Right lobe of liver (tissue), 4 donors: ENCODE measurements around the gene MX2.

Source experiments
- CTCF ChIP-seq, 4 donors: fragments of 200-600 bp in 3 of 4; fragments of 450-650 bp in 1 of 4; IDR thresholded peaks; one replicate each; pipeline versions ENCODE4 v1.5.1 to v1.8.0; 2016 to 2022; ENCODE audit warnings: antibody characterized with exemption in 4 of 4, mild to moderate bottlenecking in 2 of 4
- POLR2A ChIP-seq: fragments of 450-650 bp; IDR thresholded peaks from one replicate; pipeline ENCODE4 v1.6.1; 2017; ENCODE audit warnings: antibody characterized with exemption, mild to moderate bottlenecking
- donor health status: DM: no; HTN: no; CAD: no.
- donor health status: DM: no; HTN: no; CAD: no.
- donor health status: DM: no; HTN: yes; CAD: no.

- no peak for TF ChIP-seq CTCF (IDR thresholded peaks at IDR 0.05)
- TF ChIP-seq POLR2A: no peak
Measured at GRCh38 chr21:41367945-41368734, 6.3 kb downstream of the MX2 start.
